GDM1 (cell line): ENCODE data around the gene LYVE1.

ENCODE experiments used
- DNase-seq: peaks from one replicate; lab custom pipeline; 2025; lab: John Stamatoyannopoulos, UW

The LYVE1 gene

GRCh38 chr11:10592331-10592730 is 23.9 kb upstream of the LYVE1 start:
- no peak for DNase-seq

GRCh38 chr11:10591741-10592140 is 23.3 kb upstream of the LYVE1 start:
- no peak for DNase-seq

- DNase-seq = no peak
Observed at GRCh38 chr11:10590218-10590915, 21.9 kb upstream of the LYVE1 start.

- peak; percentile 17 for DNase-seq
Observed at GRCh38 chr11:10588904-10589303, 20.4 kb upstream of the LYVE1 start.

- DNase-seq = no peak
Observed at GRCh38 chr11:10587995-10588394, 19.5 kb upstream of the LYVE1 start.

GRCh38 chr11:10587388-10587787 is 18.9 kb upstream of the LYVE1 start:
- DNase-seq = no peak

- peak; percentile 49 for DNase-seq
Observed at GRCh38 chr11:10584071-10584501, 15.6 kb upstream of the LYVE1 start.

- DNase-seq = peak; percentile 92
Observed at GRCh38 chr11:10581481-10582019, 13.1 kb upstream of the LYVE1 start.

- no peak for DNase-seq
Observed at GRCh38 chr11:10580623-10581022, 12.2 kb upstream of the LYVE1 start.

- no peak for DNase-seq
Observed at GRCh38 chr11:10579700-10580099, 11.2 kb upstream of the LYVE1 start.

- DNase-seq = no peak
Observed at GRCh38 chr11:10576035-10576398, 7.6 kb upstream of the LYVE1 start.

- no peak for DNase-seq
Observed at GRCh38 chr11:10575346-10576034, 7.0 kb upstream of the LYVE1 start.

- no peak for DNase-seq
Observed at GRCh38 chr11:10573556-10573955, 5.1 kb upstream of the LYVE1 start.

GRCh38 chr11:10573028-10573427 is 4.6 kb upstream of the LYVE1 start:
- DNase-seq = no peak

GRCh38 chr11:10572533-10572932 is 4.1 kb upstream of the LYVE1 start:
- no peak for DNase-seq

GRCh38 chr11:10567446-10567845 is 1.0 kb downstream of the LYVE1 start:
- no peak for DNase-seq

GRCh38 chr11:10566257-10566957 is 2.1 kb downstream of the LYVE1 start:
- DNase-seq = no peak

GRCh38 chr11:10565493-10565892 is 3.0 kb downstream of the LYVE1 start:
- no peak for DNase-seq

GRCh38 chr11:10564696-10565318 is 3.7 kb downstream of the LYVE1 start:
- DNase-seq = peak; percentile 21

- no peak for DNase-seq
Observed at GRCh38 chr11:10564030-10564429, 4.4 kb downstream of the LYVE1 start.

- peak; percentile 6 for DNase-seq
Observed at GRCh38 chr11:10561947-10562346, 6.5 kb downstream of the LYVE1 start.

GRCh38 chr11:10561043-10561818 is 7.2 kb downstream of the LYVE1 start:
- DNase-seq = no peak
